IMR-90 (cell line): ENCODE data around the gene CNGB1. TPM values are rescaled to one million over a fixed set of nuclear protein-coding genes. Genes with fewer than 3 reads are reported as not detected.

ENCODE experiments used
- ATAC-seq: fragments of 200-7000 bp; cut with Tn5 transposase; 2 replicates; pipeline ENCODE4 v1.9.1; 2020; ENCODE audit warnings: low read depth, mild to moderate bottlenecking, moderate library complexity
- BruUV-seq: library from RNA; stranded (reverse); fragments of 400-500 nt; replicated peaks from 2 replicates; lab custom pipeline; 2021; lab: Mats Ljungman, UMichigan
- CTCF ChIA-PET: fragments of 300-600 bp; formaldehyde crosslinking; extraction: SDS; loops from one replicate; lab custom pipeline; 2021; ENCODE audit warnings: antibody characterized with exemption; lab: Yijun Ruan, JAX
- POLR2A ChIA-PET: fragments of 300-600 bp; sonication (Branson Sonifier 250); formaldehyde crosslinking; loops from one replicate; lab custom pipeline; 2022; ENCODE audit warnings: antibody characterized with exemption; ENCODE audit not compliant: unreplicated experiment; lab: Charles Lee
- DNase-seq: peaks from one replicate; pipeline ENCODE4 v3.0.0; 2013
- H2AFZ ChIP-seq: replicated peaks from 2 replicates; pipeline ENCODE3; 2013; ENCODE audit warnings: low read length, mild to moderate bottlenecking; ENCODE audit not compliant: poor library complexity
- H2AK5ac ChIP-seq: 2 replicates; pipeline ENCODE4 v1.6.1; 2013; ENCODE audit warnings: low read depth, low read length, inconsistent platforms
- H2AK9ac ChIP-seq: replicated peaks from 2 replicates; pipeline ENCODE3; 2013; ENCODE audit warnings: mild to moderate bottlenecking, low read depth, low read length, moderate library complexity; ENCODE audit not compliant: poor library complexity
- H2BK120ac ChIP-seq: 2 replicates; pipeline ENCODE4 v1.6.1; 2013; ENCODE audit warnings: low read depth, low read length, inconsistent platforms
- H2BK15ac ChIP-seq: 3 replicates; pipeline ENCODE4 v1.6.1; 2013; ENCODE audit warnings: low read depth, low read length, inconsistent platforms
- H2BK20ac ChIP-seq: 2 replicates; pipeline ENCODE4 v1.6.1; 2013; ENCODE audit warnings: low read depth, mild to moderate bottlenecking, inconsistent platforms, low read length, moderate library complexity
- H2BK5ac ChIP-seq: 2 replicates; pipeline ENCODE4 v1.6.1; 2013; ENCODE audit warnings: mild to moderate bottlenecking, low read depth, low read length, inconsistent platforms; ENCODE audit not compliant: poor library complexity, severe bottlenecking
- H3K14ac ChIP-seq: replicated peaks from 2 replicates; pipeline ENCODE4 v1.6.1; 2013; ENCODE audit warnings: low read depth, low read length, inconsistent platforms
- H3K18ac ChIP-seq: 2 replicates; pipeline ENCODE4 v1.6.1; 2013; ENCODE audit warnings: low read depth, low read length, control low read depth
- H3K23ac ChIP-seq: 2 replicates; pipeline ENCODE4 v1.6.1; 2013; ENCODE audit warnings: low read depth, low read length, inconsistent platforms
- H3K27ac ChIP-seq: 2 replicates; pipeline ENCODE4 v1.5.1; 2013; ENCODE audit warnings: mild to moderate bottlenecking, control low read depth, low read length; ENCODE audit not compliant: insufficient read depth
- H3K27me3 ChIP-seq: 2 replicates; pipeline ENCODE4 v1.6.1; 2013; ENCODE audit warnings: low read length; ENCODE audit not compliant: control insufficient read depth, insufficient read depth
- H3K36me3 ChIP-seq: 2 replicates; pipeline ENCODE4 v1.6.1; 2013; ENCODE audit warnings: low read length, mixed read lengths; ENCODE audit not compliant: control insufficient read depth, insufficient read depth
- H3K4ac ChIP-seq: 2 replicates; pipeline ENCODE4 v1.6.1; 2013; ENCODE audit warnings: low read depth, low read length, inconsistent platforms
- H3K4me1 ChIP-seq: 2 replicates; pipeline ENCODE4 v1.6.1; 2013; ENCODE audit warnings: low read length, mixed read lengths; ENCODE audit not compliant: control insufficient read depth, insufficient read depth
- H3K4me2 ChIP-seq: 2 replicates; pipeline ENCODE4 v1.6.1; 2013; ENCODE audit warnings: low read depth, mild to moderate bottlenecking, control low read depth, low read length, moderate library complexity
- H3K4me3 ChIP-seq: 2 replicates; pipeline ENCODE4 v1.5.1; 2013; ENCODE audit warnings: low read depth, mild to moderate bottlenecking, control low read depth, low read length, moderate library complexity; ENCODE audit not compliant: insufficient read depth
- H3K56ac ChIP-seq: 2 replicates; pipeline ENCODE4 v1.6.1; 2013; ENCODE audit warnings: low read length, inconsistent platforms; ENCODE audit not compliant: insufficient read depth; ENCODE audit errors: extremely low read depth
- H3K79me1 ChIP-seq, 2 experiments: 2 replicates each; pipeline ENCODE4 v1.6.1; 2013; ENCODE audit warnings: low read length in 2 of 2, inconsistent platforms in 1 of 2, low read depth in 1 of 2
- H3K9ac ChIP-seq: 2 replicates; pipeline ENCODE4 v1.6.1; 2013; ENCODE audit warnings: low read depth, low read length, control low read depth
- H3K9me1 ChIP-seq: 2 replicates; pipeline ENCODE4 v1.6.1; 2013; ENCODE audit warnings: low read length, inconsistent platforms; ENCODE audit not compliant: insufficient read depth
- H3K9me3 ChIP-seq: 2 replicates; pipeline ENCODE4 v1.6.1; 2013; ENCODE audit warnings: low read length; ENCODE audit not compliant: control insufficient read depth, insufficient read depth
- H4K20me1 ChIP-seq: 2 replicates; pipeline ENCODE4 v1.6.1; 2013; ENCODE audit warnings: low read length, inconsistent platforms; ENCODE audit not compliant: insufficient read depth
- H4K5ac ChIP-seq: 2 replicates; pipeline ENCODE4 v1.6.1; 2013; ENCODE audit warnings: mild to moderate bottlenecking, low read depth, low read length, control low read depth
- H4K8ac ChIP-seq, 2 experiments: 2 replicates each; pipeline ENCODE4 v1.6.1; 2013; ENCODE audit warnings: low read depth in 2 of 2, low read length in 2 of 2, control low read depth in 1 of 2, inconsistent platforms in 1 of 2
- H4K91ac ChIP-seq: 2 replicates; pipeline ENCODE4 v1.6.1; 2013; ENCODE audit warnings: low read depth, low read length, inconsistent platforms; ENCODE audit not compliant: insufficient read depth
- BHLHE40 ChIP-seq: fragments of 150-350 bp; IDR thresholded peaks from 2 replicates; pipeline ENCODE4 v1.6.1; 2016; ENCODE audit warnings: mild to moderate bottlenecking, low read depth, low read length
- CHD1 ChIP-seq: IDR thresholded peaks from 2 replicates; pipeline ENCODE4 v1.6.1; 2012; ENCODE audit warnings: low read depth, low read length, improper control_type of control experiment
- FOS ChIP-seq: fragments of 150-350 bp; IDR thresholded peaks from 2 replicates; pipeline ENCODE4 v1.6.1; 2016; ENCODE audit warnings: low read depth, low read length
- MAFK ChIP-seq: IDR thresholded peaks from 2 replicates; pipeline ENCODE4 v1.6.1; 2012; ENCODE audit warnings: low read depth, low read length, improper control_type of control experiment
- MAZ ChIP-seq: IDR thresholded peaks from 2 replicates; pipeline ENCODE4 v1.6.1; 2012; ENCODE audit warnings: low read depth, mild to moderate bottlenecking, low read length, improper control_type of control experiment, moderate library complexity, borderline replicate concordance
- MXI1 ChIP-seq: IDR thresholded peaks from 2 replicates; pipeline ENCODE4 v1.6.1; 2012; ENCODE audit warnings: low read depth, mild to moderate bottlenecking, low read length, moderate library complexity, borderline replicate concordance
- NFE2L2 ChIP-seq: fragments of 150-350 bp; IDR thresholded peaks from 2 replicates; pipeline ENCODE4 v1.6.1; 2016; ENCODE audit warnings: low read depth, mild to moderate bottlenecking, low read length
- POLR2A ChIP-seq: IDR thresholded peaks from 2 replicates; pipeline ENCODE4 v1.6.1; 2012; ENCODE audit warnings: mild to moderate bottlenecking, low read depth, low read length
- RAD21 ChIP-seq: IDR thresholded peaks from 2 replicates; pipeline ENCODE4 v1.6.1; 2012; ENCODE audit warnings: low read length, improper control_type of control experiment
- RCOR1 ChIP-seq: IDR thresholded peaks from 2 replicates; pipeline ENCODE4 v1.6.1; 2012; ENCODE audit warnings: mild to moderate bottlenecking, low read length, improper control_type of control experiment; ENCODE audit not compliant: insufficient replicate concordance
- RFX5 ChIP-seq: IDR thresholded peaks from 2 replicates; pipeline ENCODE4 v1.8.0; 2012; ENCODE audit warnings: low read depth, mild to moderate bottlenecking, low read length, moderate library complexity
- SMC3 ChIP-seq: fragments of 150-350 bp; IDR thresholded peaks from 2 replicates; pipeline ENCODE4 v1.6.1; 2016; ENCODE audit warnings: low read depth, mild to moderate bottlenecking, antibody characterized with exemption, low read length, moderate library complexity
- WGBS, 2 experiments: methylation state at CpG; one replicate each; pipeline versions ENCODE4 v1.1.5 to v1.1.7; 2013; ENCODE audit warnings: missing lambda C conversion rate in 2 of 2; ENCODE audit not compliant: insufficient read length in 1 of 2; ENCODE audit errors: extremely low coverage in 2 of 2; 5-methylcytosine and 5-hydroxymethylcytosine counted together
- dilution Hi-C: fragments of 300-500 bp; cut with HindIII; formaldehyde crosslinking; loops from one replicate; pipeline ENCODE4 v1.14.3; 2018; ENCODE audit warnings: low sequenced_read_pairs; ENCODE audit not compliant: unreplicated experiment
- in situ Hi-C: fragments of 300-500 bp; cut with MboI; formaldehyde crosslinking; loops from 3 replicates; pipeline ENCODE4 v1.14.3; 2019; ENCODE audit warnings: low sequenced_read_pairs, inconsistent platforms, mixed read lengths
- intact Hi-C: fragments of 100-400 bp; cut with micrococcal nuclease; formaldehyde crosslinking; loops from 2 replicates; pipeline ENCODE4 v1.10.0; 2022
- polyA plus RNA-seq, 3 experiments: library from polyadenylated mRNA; depleted of rRNA; stranded (reverse); fragments of >200 nt; gene quantifications; 2 replicates each; pipeline ENCODE4 v1.2.3, GENCODE V29; 2012; ENCODE audit warnings: low replicate concordance in 1 of 3
- total RNA-seq: library from RNA; depleted of rRNA; stranded (reverse); fragments of >200 nt; gene quantifications from 2 replicates; pipeline ENCODE4 v1.2.3, GENCODE V29; 2012
- TF ChIP-seq, protein P1 (sequence below): conservative IDR thresholded peaks from 2 replicates; pipeline ENCODE4 v1.5.1; 2012; ENCODE audit warnings: mild to moderate bottlenecking, low read depth, low read length, improper control_type of control experiment
- TF ChIP-seq, protein P2 (sequence below): fragments of 150-350 bp; IDR thresholded peaks from 2 replicates; pipeline ENCODE4 v1.6.1; 2016; ENCODE audit warnings: low read depth, mild to moderate bottlenecking, low read length, moderate library complexity, borderline replicate concordance

Gene CNGB1
- total and polyA plus RNA-seq, 2 of the 4 experiments (the other 2 are of a cell fraction): not detected

DNA sequence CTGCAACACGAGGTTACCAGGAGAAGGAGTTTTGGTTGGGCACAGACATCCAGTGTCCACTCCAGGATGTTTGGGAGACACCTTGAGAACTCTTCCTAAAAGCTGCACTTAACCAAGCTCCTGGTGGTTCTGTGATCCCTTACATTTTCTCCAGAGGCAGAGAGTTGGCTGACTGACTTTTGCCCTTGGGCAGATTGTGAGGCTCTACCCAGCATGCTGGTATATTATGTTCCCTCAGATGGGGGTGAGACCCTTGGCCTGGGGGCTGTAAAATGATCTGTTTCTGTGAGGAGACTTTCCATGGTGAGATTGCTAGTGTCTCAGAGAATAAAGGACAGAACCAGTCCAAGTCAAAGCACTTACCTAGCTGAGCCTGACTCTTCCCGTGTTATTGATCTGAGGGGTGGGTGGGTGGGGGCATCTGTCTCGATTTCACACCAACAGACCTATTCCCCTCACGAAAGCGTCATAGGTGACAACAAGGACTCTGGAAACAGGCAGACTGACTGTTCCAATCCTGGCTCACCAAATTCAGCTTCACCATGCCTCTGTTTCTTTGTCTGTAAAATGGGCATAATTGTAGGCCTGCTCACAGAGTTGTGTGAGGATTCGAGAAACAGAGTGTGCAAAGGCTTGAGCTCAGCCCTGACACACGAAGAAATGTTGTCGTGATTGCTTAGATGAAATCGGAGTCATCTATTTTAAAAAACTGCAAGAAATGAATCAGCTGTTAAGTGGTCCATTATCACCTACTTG is 42.5 kb upstream of the CNGB1 start (continued):
- TF ChIP-seq NFE2L2: no peak

DNA sequence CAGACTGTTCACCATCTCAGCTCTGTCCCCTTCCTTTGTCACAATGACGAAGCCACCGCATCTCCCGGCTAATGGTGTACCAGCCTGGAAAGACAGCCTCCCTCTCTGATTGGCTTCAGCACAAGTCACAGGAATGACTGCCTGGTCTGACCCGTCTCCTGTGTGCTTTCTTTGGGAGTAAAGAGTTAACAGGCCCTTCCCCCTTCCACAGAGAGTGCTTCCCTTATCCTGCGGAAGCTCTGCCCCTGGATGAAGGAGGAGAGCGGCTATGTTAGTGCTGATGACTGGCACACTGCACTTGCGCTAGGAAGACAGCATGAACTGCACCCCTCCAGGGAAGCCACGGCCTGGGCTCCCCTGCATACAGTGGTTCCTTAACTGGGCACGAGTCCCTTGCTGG is 41.6 kb upstream of the CNGB1 start:
- no peak overlapping the region for H3K9ac ChIP-seq
- H3K79me1 ChIP-seq: peaks cover 4 to 22% of the 10 kb centered on the region in 2 experiments
- in situ Hi-C loops (no loop called here), intact Hi-C loops (no loop called here), dilution Hi-C loops (no loop called here)
- H2BK20ac ChIP-seq: 0 out of 2 replicates have a peak overlapping the region, but pooled peaks have one; percentile 12
- ChIA-PET POLR2A (no interaction called here), CTCF (interaction anchor here (2.1 kb wide), 1 partner anchor 109 kb away, joined by 6 read pairs; no protein-coding TSS in a partner anchor)
- BruUV-seq: no TSS peak
- WGBS, 2 experiments: 80% methylated on average over 2 of the region's 9 CpGs; no CpG with 5 or more reads in 1 of the 2 experiments
- no peak for DNase-seq
- H3K4ac ChIP-seq: peak overlapping the region; percentile 8
- no peak for ATAC-seq
- H2AK5ac ChIP-seq: peak overlapping the region; percentile 75
- H3K23ac ChIP-seq: no peak overlapping the region; the same call in 1 of the 2 replicates
- H3K9me3 ChIP-seq: no peaks in the 10 kb centered on the region
- no peak overlapping the region for H4K91ac ChIP-seq
- H2BK120ac ChIP-seq: peak overlapping the region; percentile 1; the same call in 1 of the 2 replicates
- H3K4me1 ChIP-seq: peaks cover 9% of the 10 kb centered on the region
- no peak overlapping the region for H3K4me2 ChIP-seq
- H4K5ac ChIP-seq: no peak overlapping the region
- no peak overlapping the region for H3K56ac ChIP-seq
- H3K9me1 ChIP-seq: peaks cover 26% of the 10 kb centered on the region
- H2BK5ac ChIP-seq: no peak overlapping the region
- no peak overlapping the region for H3K4me3 ChIP-seq
- 0 out of 2 replicates have a peak overlapping the region, but pooled peaks have one; percentile 14 for H3K14ac ChIP-seq
- H3K27ac ChIP-seq: no peak overlapping the region
- H3K36me3 ChIP-seq: peaks cover 12% of the 10 kb centered on the region
- no peak overlapping the region for H2BK15ac ChIP-seq
- H2AFZ ChIP-seq: no peak overlapping the region
- no peaks in the 10 kb centered on the region for H3K27me3 ChIP-seq
- H4K8ac ChIP-seq: no peak overlapping the region
- H2AK9ac ChIP-seq: no peak overlapping the region
- H3K18ac ChIP-seq: no peak overlapping the region
- peaks cover 9% of the 10 kb centered on the region; the same call in 1 of the 2 replicates for H4K20me1 ChIP-seq
- TF ChIP-seq FOS (no peak), RAD21 (no peak), RFX5 (no peak), MAFK (no peak), SMC3 (no peak), MAZ (no peak), BHLHE40 (no peak), POLR2A (no peak), RCOR1 (no peak), MXI1 (no peak), NFE2L2 (no peak), CHD1 (no peak)
- TF ChIP-seq, protein P1, sequence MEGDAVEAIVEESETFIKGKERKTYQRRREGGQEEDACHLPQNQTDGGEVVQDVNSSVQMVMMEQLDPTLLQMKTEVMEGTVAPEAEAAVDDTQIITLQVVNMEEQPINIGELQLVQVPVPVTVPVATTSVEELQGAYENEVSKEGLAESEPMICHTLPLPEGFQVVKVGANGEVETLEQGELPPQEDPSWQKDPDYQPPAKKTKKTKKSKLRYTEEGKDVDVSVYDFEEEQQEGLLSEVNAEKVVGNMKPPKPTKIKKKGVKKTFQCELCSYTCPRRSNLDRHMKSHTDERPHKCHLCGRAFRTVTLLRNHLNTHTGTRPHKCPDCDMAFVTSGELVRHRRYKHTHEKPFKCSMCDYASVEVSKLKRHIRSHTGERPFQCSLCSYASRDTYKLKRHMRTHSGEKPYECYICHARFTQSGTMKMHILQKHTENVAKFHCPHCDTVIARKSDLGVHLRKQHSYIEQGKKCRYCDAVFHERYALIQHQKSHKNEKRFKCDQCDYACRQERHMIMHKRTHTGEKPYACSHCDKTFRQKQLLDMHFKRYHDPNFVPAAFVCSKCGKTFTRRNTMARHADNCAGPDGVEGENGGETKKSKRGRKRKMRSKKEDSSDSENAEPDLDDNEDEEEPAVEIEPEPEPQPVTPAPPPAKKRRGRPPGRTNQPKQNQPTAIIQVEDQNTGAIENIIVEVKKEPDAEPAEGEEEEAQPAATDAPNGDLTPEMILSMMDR: no peak
- TF ChIP-seq, protein P2, sequence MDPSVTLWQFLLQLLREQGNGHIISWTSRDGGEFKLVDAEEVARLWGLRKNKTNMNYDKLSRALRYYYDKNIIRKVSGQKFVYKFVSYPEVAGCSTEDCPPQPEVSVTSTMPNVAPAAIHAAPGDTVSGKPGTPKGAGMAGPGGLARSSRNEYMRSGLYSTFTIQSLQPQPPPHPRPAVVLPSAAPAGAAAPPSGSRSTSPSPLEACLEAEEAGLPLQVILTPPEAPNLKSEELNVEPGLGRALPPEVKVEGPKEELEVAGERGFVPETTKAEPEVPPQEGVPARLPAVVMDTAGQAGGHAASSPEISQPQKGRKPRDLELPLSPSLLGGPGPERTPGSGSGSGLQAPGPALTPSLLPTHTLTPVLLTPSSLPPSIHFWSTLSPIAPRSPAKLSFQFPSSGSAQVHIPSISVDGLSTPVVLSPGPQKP: no peak
